Measurements from ENCODE around the gene POU3F1.

Gene POU3F1

GRCh38 chr1:38027201-38028104 is 19.1 kb downstream of the POU3F1 start:
- no peak for DNase-seq

DNA sequence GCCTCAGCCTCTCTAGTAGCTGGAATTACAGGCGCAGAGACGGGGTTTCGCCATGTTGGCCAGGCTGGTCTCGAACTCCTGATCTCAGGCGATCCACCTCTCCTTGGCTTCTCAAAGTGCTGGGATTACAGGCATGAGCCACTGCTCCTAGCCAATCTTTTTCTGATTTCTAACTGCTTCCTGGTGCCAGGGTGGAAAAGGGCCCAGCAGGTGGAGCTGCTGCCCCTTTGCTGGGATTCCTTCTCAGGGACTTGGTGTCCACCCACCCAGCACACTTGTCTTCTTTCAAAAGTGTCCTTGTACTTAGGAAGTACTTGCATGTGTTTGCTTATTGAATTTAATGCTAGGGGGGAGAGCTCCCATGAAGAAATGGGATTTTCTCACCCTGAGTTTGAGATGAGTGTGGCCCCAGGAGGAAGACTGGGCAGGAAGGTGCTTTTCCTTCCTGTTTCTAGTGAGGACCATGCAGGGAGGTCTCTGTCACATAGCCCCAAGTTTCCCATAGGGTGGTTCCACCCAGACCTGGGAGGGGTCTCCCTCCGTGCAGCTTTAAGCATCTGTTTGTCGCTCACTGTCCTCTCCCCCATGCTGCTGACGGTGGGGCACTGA is 19.9 kb downstream of the POU3F1 start:
- DNase-seq: no peak

DNA sequence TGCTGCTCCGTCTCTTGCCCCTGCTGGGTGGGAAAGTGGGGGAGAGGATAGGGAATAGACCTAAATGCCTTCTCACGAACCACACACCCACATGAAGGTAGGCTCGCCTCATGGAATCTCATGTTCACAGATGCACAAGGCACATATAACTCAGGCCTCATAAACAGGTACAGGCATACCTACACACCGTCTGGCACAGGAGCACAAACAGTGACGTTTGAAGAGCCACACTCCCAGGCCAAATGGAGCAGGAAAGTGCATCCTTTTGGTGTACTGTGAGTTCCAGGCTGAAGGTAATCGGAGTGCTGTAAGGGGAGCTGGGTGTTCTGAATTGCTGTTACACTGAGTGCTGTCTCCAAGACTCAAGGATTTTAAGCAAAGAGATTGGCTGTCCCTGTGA is 20.9 kb downstream of the POU3F1 start:
- DNase-seq: no peak

- DNase-seq: no peak
These were observed 21.4 kb downstream of the POU3F1 start for GRCh38 chr1:38025233-38025632.

DNA sequence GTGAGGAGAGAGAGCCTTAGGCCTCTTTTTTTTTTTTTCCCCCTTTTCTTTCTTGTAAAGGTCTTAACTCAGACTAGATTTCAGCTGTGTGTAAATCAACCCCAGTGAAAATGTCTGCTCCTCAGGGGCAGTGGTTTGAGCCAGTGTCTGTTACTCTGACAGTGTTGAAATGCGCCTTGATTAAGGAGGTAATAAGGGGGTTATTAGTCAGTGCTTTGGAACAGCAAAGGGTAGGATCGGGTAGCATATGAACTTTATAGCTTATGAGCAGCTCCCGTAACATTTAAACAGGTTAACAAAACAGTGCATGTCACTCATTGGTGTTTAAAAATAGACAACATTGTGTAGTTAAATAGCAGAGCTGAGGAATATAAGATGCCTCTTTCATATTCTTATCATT is 23.8 kb downstream of the POU3F1 start:
- no peak for DNase-seq

- no peak for DNase-seq
These were observed 24.6 kb downstream of the POU3F1 start for GRCh38 chr1:38021969-38022368.

DNA sequence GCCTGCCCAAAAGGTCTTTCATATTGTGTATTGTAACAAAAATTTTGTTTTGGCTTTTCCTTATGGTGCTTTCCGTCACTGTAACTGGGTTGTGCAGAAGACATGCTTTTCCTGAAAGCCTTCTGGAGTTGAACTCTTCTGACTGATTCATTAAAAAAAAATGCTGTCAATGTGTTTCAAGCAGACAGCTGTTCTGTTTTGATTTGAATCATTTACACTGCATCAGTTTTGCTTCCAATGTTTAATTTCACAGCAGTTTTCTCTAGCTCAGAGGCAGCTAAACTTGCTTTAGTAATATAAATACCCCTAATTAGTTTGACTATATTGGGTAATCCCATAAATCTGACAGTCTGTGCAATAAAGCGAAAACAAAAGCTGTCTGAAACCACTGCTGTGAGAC is 26.2 kb downstream of the POU3F1 start:
- no peak for DNase-seq

- DNase-seq: no peak
These were observed 27.7 kb downstream of the POU3F1 start for GRCh38 chr1:38018864-38019343.

GRCh38 chr1:38015978-38016725 is 30.4 kb downstream of the POU3F1 start:
- DNase-seq: no peak

- no peak for DNase-seq
These were observed 31.7 kb downstream of the POU3F1 start for GRCh38 chr1:38014724-38015424.

DNA sequence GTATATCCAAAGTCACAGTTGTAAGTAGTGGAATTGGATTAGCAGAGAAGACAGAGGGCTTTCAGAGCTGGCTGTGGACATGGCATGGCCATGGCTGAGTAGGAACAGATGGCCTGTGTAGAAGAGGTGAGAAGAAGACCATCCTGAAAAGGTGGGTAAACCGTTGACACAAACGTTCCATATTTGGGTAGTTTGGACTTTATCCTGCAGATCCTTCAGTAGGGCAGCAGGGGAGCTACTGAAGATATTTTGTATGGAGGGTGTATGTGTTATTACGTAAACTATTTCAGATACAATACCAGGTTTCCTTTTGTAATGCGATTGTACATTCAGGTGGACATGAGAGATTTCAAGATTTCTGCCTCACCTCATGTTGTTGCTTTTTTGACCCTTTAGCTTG is 32.4 kb downstream of the POU3F1 start:
- no peak for DNase-seq

DNA sequence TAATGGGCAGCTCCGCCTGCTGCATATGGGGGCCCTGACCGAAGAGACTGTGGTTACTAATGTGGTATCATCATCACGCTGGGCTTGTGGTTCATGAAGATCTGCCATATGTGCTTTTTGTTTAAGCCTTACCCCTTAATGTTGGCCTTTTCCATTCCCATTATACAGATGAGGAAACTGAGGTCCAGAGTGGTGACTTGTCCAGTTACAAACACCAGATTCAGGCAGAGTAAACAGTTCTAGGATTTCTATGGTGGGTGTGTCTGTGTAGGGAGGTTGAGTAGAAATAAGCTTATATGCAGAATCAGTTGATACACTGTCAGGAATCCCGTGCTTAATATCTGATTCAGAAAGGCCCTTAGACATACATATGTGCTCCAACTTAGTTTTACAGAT is 33.4 kb downstream of the POU3F1 start:
- DNase-seq: no peak

GRCh38 chr1:38012363-38013226 is 34.0 kb downstream of the POU3F1 start, which contains the start of gene UTP11:
TSS of gene UTP11 (plus strand) at chr1:38012734. CDS start at chr1:38012803, 69 bp downstream.
- peak; percentile 86 for DNase-seq

- DNase-seq: no peak
These were observed 36.8 kb downstream of the POU3F1 start for GRCh38 chr1:38009841-38010180.

- no peak for DNase-seq
These were observed 37.3 kb downstream of the POU3F1 start for GRCh38 chr1:38009088-38009840.

DNA sequence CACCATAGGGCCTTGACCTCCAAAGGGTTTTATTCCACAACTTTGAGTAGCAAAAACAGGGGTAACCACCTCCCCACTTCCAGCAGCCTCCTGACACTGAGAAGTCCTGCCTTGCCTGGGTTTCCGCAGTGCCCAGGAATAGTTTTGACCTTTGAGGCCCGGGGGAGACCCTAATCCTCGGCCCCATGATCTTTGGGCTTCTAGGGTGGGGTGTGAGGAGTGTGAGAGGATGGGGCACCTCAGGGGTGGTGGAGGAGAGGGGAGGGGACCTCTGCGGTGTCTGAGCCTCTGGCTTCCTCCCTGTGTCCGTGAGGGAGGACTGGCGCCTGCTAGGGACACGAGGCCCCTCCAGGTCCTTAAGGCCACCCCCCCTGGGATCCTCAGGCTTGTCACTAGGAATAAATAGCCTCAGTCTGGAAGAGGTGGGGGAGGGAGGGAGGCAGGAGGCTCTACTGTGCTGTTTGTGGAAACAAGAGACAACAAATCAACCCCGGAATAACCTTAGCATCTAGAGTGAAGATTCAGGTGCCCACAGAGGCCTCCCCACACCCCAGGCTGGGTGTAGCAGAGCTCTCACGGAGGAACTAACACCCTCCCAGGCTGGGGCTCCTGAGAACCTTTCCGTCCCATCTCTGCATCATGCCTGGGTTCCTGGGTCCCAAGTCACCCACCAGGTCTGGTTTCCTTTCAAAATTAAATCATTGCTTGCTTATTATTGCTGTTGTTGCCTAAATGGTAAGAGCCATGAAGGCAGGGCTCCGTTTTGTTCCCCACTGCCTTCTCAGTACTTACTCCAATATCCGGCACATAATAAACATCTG is 40.4 kb downstream of the POU3F1 start:
- no peak for DNase-seq

DNA sequence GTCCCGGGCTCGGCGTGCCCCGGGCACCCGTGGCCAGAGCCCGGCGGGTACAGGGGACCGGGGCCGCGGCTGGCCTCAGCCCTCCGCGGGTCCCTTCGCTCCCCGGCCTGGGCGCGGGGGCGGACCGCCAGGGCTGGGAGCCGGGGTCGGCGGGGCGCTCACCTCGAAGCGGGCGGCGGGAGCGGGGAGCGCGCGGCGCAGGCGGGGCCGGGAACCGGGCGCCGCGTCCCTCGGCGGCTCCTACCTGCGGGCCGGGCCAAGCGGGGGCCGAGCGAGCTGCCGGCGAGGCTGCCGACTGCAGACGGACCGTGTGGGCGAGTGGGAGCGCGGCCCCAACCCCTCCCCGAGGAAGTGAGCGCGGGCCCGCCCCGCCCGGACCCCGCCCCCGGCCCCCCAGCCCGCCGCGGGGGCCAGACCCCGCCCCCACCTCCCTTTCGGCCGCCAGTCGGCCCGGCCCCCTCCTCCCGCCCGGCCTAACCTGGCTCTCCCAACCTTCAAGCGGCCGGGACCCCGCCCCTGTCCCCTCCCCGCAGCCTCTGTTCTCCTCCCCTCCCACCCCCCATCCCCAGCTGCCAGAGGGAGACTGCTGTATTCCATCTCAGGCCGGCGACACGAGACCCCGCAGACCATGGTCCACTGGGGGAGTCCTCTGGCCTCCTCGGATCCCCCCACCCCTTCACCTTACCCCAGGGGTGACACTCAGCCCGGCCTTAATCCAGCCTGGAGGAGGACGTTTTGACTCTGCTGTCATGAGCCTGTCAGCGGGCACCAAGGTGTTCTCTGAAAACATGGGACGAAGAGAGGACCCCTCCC is 41.2 kb downstream of the POU3F1 start, which contains the start of gene FHL3:
TSS of gene FHL3 (minus strand) at position 320 of the 813 bp plus-strand sequence. CDS start 6,102 bp downstream, outside the sequence.
- DNase-seq: peak; percentile 55

- no peak for DNase-seq
These were observed 42.1 kb downstream of the POU3F1 start for GRCh38 chr1:38004284-38005108.
